ENCODE results near the gene PJA1. TPM values are rescaled to one million over a fixed set of nuclear protein-coding genes. Genes with fewer than 3 reads are reported as not detected.
A peak's percentile ranks its signal among the peaks of the same experiment; 100 is the strongest.

Gene PJA1
- total RNA-seq, 1 donor from 2014 or later = 29.7 TPM

- Mint-ChIP-seq H3K27ac (ENCODE audit: unreplicated experiment) (no peak overlapping the region), H3K27me3 (ENCODE audit: unreplicated experiment) (no peaks in the 10 kb centered on the region), H3K9me3 (ENCODE audit: unreplicated experiment) (peaks cover 8% of the 10 kb centered on the region), H3K4me1 (ENCODE audit: unreplicated experiment) (peaks cover 8% of the 10 kb centered on the region), H3K36me3 (ENCODE audit: unreplicated experiment) (no peaks in the 10 kb centered on the region), H3K4me3 (ENCODE audit: unreplicated experiment) (no peak overlapping the region)
- DNase-seq (ENCODE audit: extremely low spot score, unreplicated experiment) = peak; percentile 51
- no peak for TF ChIP-seq CTCF (IDR thresholded peaks at IDR 0.05)
Observed at GRCh38 chrX:69155786-69156520, 9.3 kb downstream of the PJA1 start.

GRCh38 chrX:69154051-69154450, 11.2 kb downstream of the PJA1 start:
- H3K4me3 Mint-ChIP-seq (ENCODE audit: unreplicated experiment) = no peak overlapping the region
- peaks cover 4% of the 10 kb centered on the region for H3K4me1 Mint-ChIP-seq (ENCODE audit: unreplicated experiment)
- TF ChIP-seq CTCF (IDR thresholded peaks at IDR 0.05) = no peak
- H3K36me3 Mint-ChIP-seq (ENCODE audit: unreplicated experiment) = no peaks in the 10 kb centered on the region
- peaks cover 4% of the 10 kb centered on the region for H3K9me3 Mint-ChIP-seq (ENCODE audit: unreplicated experiment)
- H3K27ac Mint-ChIP-seq (ENCODE audit: unreplicated experiment) = no peak overlapping the region
- DNase-seq (ENCODE audit: extremely low spot score, unreplicated experiment) = peak; percentile 51
- H3K27me3 Mint-ChIP-seq (ENCODE audit: unreplicated experiment) = no peaks in the 10 kb centered on the region

- Mint-ChIP-seq H3K9me3 (ENCODE audit: unreplicated experiment) (peaks cover 4% of the 10 kb centered on the region), H3K4me3 (ENCODE audit: unreplicated experiment) (no peak overlapping the region)
- no peak for TF ChIP-seq CTCF (IDR thresholded peaks at IDR 0.05)
Observed at GRCh38 chrX:69153060-69153730, 12.1 kb downstream of the PJA1 start.

GRCh38 chrX:69152417-69152841, 12.8 kb downstream of the PJA1 start:
- Mint-ChIP-seq H3K4me1 (ENCODE audit: unreplicated experiment) (no peaks in the 10 kb centered on the region), H3K27ac (ENCODE audit: unreplicated experiment) (no peak overlapping the region), H3K36me3 (ENCODE audit: unreplicated experiment) (no peaks in the 10 kb centered on the region), H3K4me3 (ENCODE audit: unreplicated experiment) (no peak overlapping the region), H3K9me3 (ENCODE audit: unreplicated experiment) (peaks cover 4% of the 10 kb centered on the region), H3K27me3 (ENCODE audit: unreplicated experiment) (no peaks in the 10 kb centered on the region)
- DNase-seq (ENCODE audit: extremely low spot score, unreplicated experiment) = peak; percentile 44
- TF ChIP-seq CTCF (IDR thresholded peaks at IDR 0.05) = no peak

More at GRCh38 chrX:69153060-69153730, 12.1 kb downstream of the PJA1 start:
- Mint-ChIP-seq H3K27me3 (ENCODE audit: unreplicated experiment) (no peaks in the 10 kb centered on the region), H3K27ac (ENCODE audit: unreplicated experiment) (no peak overlapping the region), H3K4me1 (ENCODE audit: unreplicated experiment) (no peaks in the 10 kb centered on the region), H3K36me3 (ENCODE audit: unreplicated experiment) (no peaks in the 10 kb centered on the region)
- peak; percentile 63 for DNase-seq (ENCODE audit: extremely low spot score, unreplicated experiment)

GRCh38 chrX:69151866-69152284, 13.4 kb downstream of the PJA1 start:
- H3K9me3 Mint-ChIP-seq (ENCODE audit: unreplicated experiment) = peaks cover 4% of the 10 kb centered on the region
- no peak for TF ChIP-seq CTCF (IDR thresholded peaks at IDR 0.05)
- no peak overlapping the region for H3K27ac Mint-ChIP-seq (ENCODE audit: unreplicated experiment)
- no peaks in the 10 kb centered on the region for H3K36me3 Mint-ChIP-seq (ENCODE audit: unreplicated experiment)
- H3K27me3 Mint-ChIP-seq (ENCODE audit: unreplicated experiment) = no peaks in the 10 kb centered on the region
- no peaks in the 10 kb centered on the region for H3K4me1 Mint-ChIP-seq (ENCODE audit: unreplicated experiment)
- no peak overlapping the region for H3K4me3 Mint-ChIP-seq (ENCODE audit: unreplicated experiment)
- DNase-seq (ENCODE audit: extremely low spot score, unreplicated experiment) = peak; percentile 48

All from osteocyte (in vitro differentiated cells).